Liver (tissue), 9 donors: ENCODE results near the gene PLA2G4E. TPM values are rescaled to one million over a fixed set of nuclear protein-coding genes. Genes with fewer than 3 reads are reported as not detected.

Experiments
- DNase-seq: peaks from one replicate; pipeline ENCODE4 v3.0.0-alpha.2; 2017; ENCODE audit warnings: low spot score
- H3K27ac ChIP-seq, 2 donors: one replicate each; pipeline ENCODE4 v1.7.0; 2013; ENCODE audit warnings: inconsistent platforms in 2 of 2, low read length in 2 of 2, control low read depth in 1 of 2, low read depth in 1 of 2, mild to moderate bottlenecking in 1 of 2
- H3K27me3 ChIP-seq, 4 donors: one replicate each; pipeline versions ENCODE4 v1.6.1 to v1.7.0; 2013; ENCODE audit warnings: low read length in 3 of 4, inconsistent platforms in 1 of 4, mild to moderate bottlenecking in 1 of 4, moderate library complexity in 1 of 4; ENCODE audit not compliant: control insufficient read depth in 4 of 4, insufficient read depth in 4 of 4
- H3K36me3 ChIP-seq, 4 donors: one replicate each; pipeline versions ENCODE4 v1.6.1 to v1.7.0; 2013; ENCODE audit warnings: low read length in 3 of 4, mild to moderate bottlenecking in 3 of 4, low read depth in 1 of 4, moderate library complexity in 1 of 4; ENCODE audit not compliant: control insufficient read depth in 4 of 4, insufficient read depth in 3 of 4
- H3K4me1 ChIP-seq, 4 donors: one replicate each; pipeline versions ENCODE4 v1.6.1 to v1.7.0; 2013; ENCODE audit warnings: low read length in 3 of 4, mild to moderate bottlenecking in 3 of 4, moderate library complexity in 1 of 4; ENCODE audit not compliant: control insufficient read depth in 4 of 4, insufficient read depth in 4 of 4
- H3K4me3 ChIP-seq, 3 donors: one replicate each; pipeline versions ENCODE4 v1.6.1 to v1.7.0; 2013; ENCODE audit warnings: low read length in 3 of 3, control low read depth in 1 of 3, low read depth in 1 of 3, mild to moderate bottlenecking in 1 of 3
- H3K9ac ChIP-seq, 2 donors: one replicate each; pipeline ENCODE4 v1.7.0; 2013; ENCODE audit warnings: low read length in 2 of 2, mild to moderate bottlenecking in 2 of 2, moderate library complexity in 2 of 2, control low read depth in 1 of 2, low read depth in 1 of 2
- H3K9me3 ChIP-seq, 4 donors: one replicate each; pipeline versions ENCODE4 v1.6.1 to v1.7.0; 2013; ENCODE audit warnings: low read length in 3 of 4; ENCODE audit not compliant: control insufficient read depth in 4 of 4
- ATF3 ChIP-seq: IDR thresholded peaks from 2 replicates; pipeline ENCODE4 v1.6.1; 2016; ENCODE audit warnings: antibody characterized with exemption
- CTCF ChIP-seq: fragments of 150-350 bp; IDR thresholded peaks from 2 replicates; pipeline ENCODE4 v1.5.1; 2017; ENCODE audit warnings: improper control_type of control experiment, low read depth, low read length; ENCODE audit not compliant: missing input control
- EGR1 ChIP-seq, 2 donors: IDR thresholded peaks; 2 replicates each; pipeline ENCODE4 v1.6.1; 2016 to 2018; ENCODE audit warnings: antibody characterized with exemption in 2 of 2, low read depth in 2 of 2
- FOXA1 ChIP-seq: IDR thresholded peaks from 2 replicates; pipeline ENCODE4 v1.6.1; 2016; ENCODE audit warnings: antibody characterized with exemption
- FOXA2 ChIP-seq: IDR thresholded peaks from 2 replicates; pipeline ENCODE4 v1.6.1; 2016; ENCODE audit warnings: antibody characterized with exemption
- GABPA ChIP-seq, 2 donors: IDR thresholded peaks in 1 of 2; conservative IDR thresholded peaks in 1 of 2; 2 replicates each; pipeline ENCODE4 v1.6.1; 2016; ENCODE audit warnings: antibody characterized with exemption in 2 of 2, mild to moderate bottlenecking in 1 of 2, moderate library complexity in 1 of 2
- HNF4A ChIP-seq, 2 donors: conservative IDR thresholded peaks; 2 replicates each; pipeline ENCODE4 v1.6.1; 2016; ENCODE audit warnings: antibody characterized with exemption in 2 of 2, mild to moderate bottlenecking in 2 of 2
- HNF4G ChIP-seq: IDR thresholded peaks from 2 replicates; pipeline ENCODE4 v1.6.1; 2016; ENCODE audit warnings: antibody characterized with exemption
- JUND ChIP-seq, 2 donors: IDR thresholded peaks; 2 replicates each; pipeline ENCODE4 v1.6.1; 2016; ENCODE audit warnings: antibody characterized with exemption in 2 of 2
- NR2F2 ChIP-seq: IDR thresholded peaks from 2 replicates; pipeline ENCODE4 v1.6.1; 2016; ENCODE audit warnings: antibody characterized with exemption
- RAD21 ChIP-seq, 2 donors: IDR thresholded peaks; 2 replicates each; pipeline ENCODE4 v1.6.1; 2016; ENCODE audit warnings: antibody characterized with exemption in 2 of 2, mild to moderate bottlenecking in 2 of 2
- REST ChIP-seq: IDR thresholded peaks from 2 replicates; pipeline ENCODE4 v1.6.1; 2016; ENCODE audit warnings: antibody characterized with exemption, mild to moderate bottlenecking
- RXRA ChIP-seq, 2 donors: IDR thresholded peaks; 2 replicates each; pipeline ENCODE4 v1.6.1; 2017 to 2018; ENCODE audit warnings: antibody characterized with exemption in 2 of 2, mild to moderate bottlenecking in 1 of 2
- SP1 ChIP-seq: IDR thresholded peaks from 2 replicates; pipeline ENCODE4 v1.6.1; 2018; ENCODE audit warnings: antibody characterized with exemption, mild to moderate bottlenecking
- TAF1 ChIP-seq: conservative IDR thresholded peaks from 2 replicates; pipeline ENCODE4 v1.6.1; 2016; ENCODE audit warnings: antibody characterized with exemption, mild to moderate bottlenecking
- YY1 ChIP-seq: IDR thresholded peaks from 2 replicates; pipeline ENCODE4 v1.6.1; 2016; ENCODE audit warnings: antibody characterized with exemption, mild to moderate bottlenecking
- WGBS: extraction: QIAGEN DNeasy Blood & Tissue Kit; methylation state at CpG from one replicate; pipeline ENCODE4 v1.1.7; 2013; 5-methylcytosine and 5-hydroxymethylcytosine counted together
- polyA plus RNA-seq, 2 donors: library from polyadenylated mRNA; stranded (reverse) in 1 of 2; unstranded in 1 of 2; fragments of 200-250 nt in 1 of 2; fragments of >200 nt in 1 of 2; fragmentation: Nextera tagmentation in 1 of 2; extraction: Ambion mirVana in 1 of 2; gene quantifications; one replicate each; pipeline versions ENCODE4 v1.2.1 to v1.2.3, GENCODE V29; 2013 to 2015
- total RNA-seq, 2 donors: library from RNA; depleted of rRNA; stranded (reverse); fragments of >200 nt; gene quantifications; one replicate each; pipeline ENCODE4 v1.2.3, GENCODE V29; 2014
- TF ChIP-seq, protein P1 (sequence below): IDR thresholded peaks from 2 replicates; pipeline ENCODE4 v1.6.1; 2016; ENCODE audit warnings: antibody characterized with exemption
- TF ChIP-seq, protein P2 (sequence below): IDR thresholded peaks from 2 replicates; pipeline ENCODE4 v1.6.1; 2016; ENCODE audit warnings: antibody characterized with exemption
- donor health status: healthy.
- donor health status: healthy.
- donor health status: healthy.
- donor health status: healthy.
- donor health status: healthy.

The PLA2G4E gene
- total and polyA plus RNA-seq, 4 donors, result not detected

DNA sequence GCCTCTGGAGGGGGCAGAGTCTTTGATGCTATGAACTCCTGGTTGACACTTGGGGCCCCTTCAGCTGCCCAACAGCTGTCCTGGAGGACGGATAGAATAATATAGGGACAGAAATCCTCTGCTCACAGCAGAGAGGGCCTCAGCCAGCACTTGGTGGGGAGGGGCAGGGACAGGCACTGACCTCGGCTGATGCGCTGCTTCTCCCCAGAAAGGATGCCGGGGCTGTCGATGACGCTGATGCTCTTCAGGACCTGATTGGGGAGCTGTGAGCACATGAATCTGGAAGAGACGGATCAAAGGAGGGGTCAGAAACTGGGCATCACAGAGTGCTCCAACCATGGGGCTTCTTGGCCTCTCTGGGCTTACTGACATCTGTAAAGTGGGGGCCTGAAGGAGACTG is 78.0 kb downstream of the PLA2G4E start:
- Histone ChIP-seq H3K9me3 (no peaks in the 10 kb centered on the region), H3K27ac (no peak overlapping the region), H3K36me3 (peaks cover 5 to 16% (median 8%) of the 10 kb centered on the region in 4 donors), H3K27me3 (no peaks in the 10 kb centered on the region), H3K4me3 (no peak overlapping the region), H3K9ac (no peak overlapping the region), H3K4me1 (no peaks in the 10 kb centered on the region)
- 85% methylated on average over 7 of the region's 7 CpGs for WGBS
- no peak for TF ChIP-seq TAF1
- TF ChIP-seq, protein P1, sequence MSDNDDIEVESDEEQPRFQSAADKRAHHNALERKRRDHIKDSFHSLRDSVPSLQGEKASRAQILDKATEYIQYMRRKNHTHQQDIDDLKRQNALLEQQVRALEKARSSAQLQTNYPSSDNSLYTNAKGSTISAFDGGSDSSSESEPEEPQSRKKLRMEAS, result no peak
- TF ChIP-seq SP1, result no peak
- no peak for TF ChIP-seq FOXA2
- no peak for TF ChIP-seq RXRA (IDR thresholded peaks at IDR 0.05)
- TF ChIP-seq JUND (IDR thresholded peaks at IDR 0.05), result no peak
- no peak for TF ChIP-seq RAD21 (IDR thresholded peaks at IDR 0.05)
- no peak for TF ChIP-seq HNF4G
- no peak for TF ChIP-seq REST
- no peak for TF ChIP-seq FOXA1
- no peak for TF ChIP-seq NR2F2
- TF ChIP-seq EGR1 (IDR thresholded peaks at IDR 0.05; ENCODE audit: low read depth in 2 of 2), result no peak
- no peak for TF ChIP-seq ATF3
- TF ChIP-seq GABPA (IDR thresholded peaks at IDR 0.05 in 1 of 2, conservative IDR thresholded peaks at IDR 0.05 in 1 of 2), result no peak
- TF ChIP-seq YY1, result no peak
- TF ChIP-seq HNF4A (conservative IDR thresholded peaks at IDR 0.05), result no peak
- TF ChIP-seq CTCF, result no peak
- no peak for DNase-seq

GRCh38 chr15:41941644-41942415 is 79.0 kb downstream of the PLA2G4E start:
- WGBS, result 93% methylated on average over 22 of the region's 22 CpGs
- H3K36me3 ChIP-seq, result peaks cover 5 to 16% (median 8%) of the 10 kb centered on the region in 4 donors
- TF ChIP-seq RAD21 (IDR thresholded peaks at IDR 0.05), result no peak
- TF ChIP-seq TAF1, result no peak
- TF ChIP-seq JUND (IDR thresholded peaks at IDR 0.05), result no peak
- no peak for TF ChIP-seq EGR1 (IDR thresholded peaks at IDR 0.05; ENCODE audit: low read depth in 2 of 2)
- TF ChIP-seq FOXA1, result no peak
- TF ChIP-seq RXRA (IDR thresholded peaks at IDR 0.05), result no peak
- TF ChIP-seq, protein P1, result no peak
- TF ChIP-seq FOXA2, result no peak
- TF ChIP-seq HNF4A (conservative IDR thresholded peaks at IDR 0.05), result no peak
- TF ChIP-seq CTCF, result no peak
- no peak for TF ChIP-seq ATF3
- TF ChIP-seq YY1, result no peak
- no peak for TF ChIP-seq NR2F2
- TF ChIP-seq SP1, result no peak
- no peak for TF ChIP-seq HNF4G
- no peak for TF ChIP-seq GABPA (IDR thresholded peaks at IDR 0.05 in 1 of 2, conservative IDR thresholded peaks at IDR 0.05 in 1 of 2)
- TF ChIP-seq, protein P2, sequence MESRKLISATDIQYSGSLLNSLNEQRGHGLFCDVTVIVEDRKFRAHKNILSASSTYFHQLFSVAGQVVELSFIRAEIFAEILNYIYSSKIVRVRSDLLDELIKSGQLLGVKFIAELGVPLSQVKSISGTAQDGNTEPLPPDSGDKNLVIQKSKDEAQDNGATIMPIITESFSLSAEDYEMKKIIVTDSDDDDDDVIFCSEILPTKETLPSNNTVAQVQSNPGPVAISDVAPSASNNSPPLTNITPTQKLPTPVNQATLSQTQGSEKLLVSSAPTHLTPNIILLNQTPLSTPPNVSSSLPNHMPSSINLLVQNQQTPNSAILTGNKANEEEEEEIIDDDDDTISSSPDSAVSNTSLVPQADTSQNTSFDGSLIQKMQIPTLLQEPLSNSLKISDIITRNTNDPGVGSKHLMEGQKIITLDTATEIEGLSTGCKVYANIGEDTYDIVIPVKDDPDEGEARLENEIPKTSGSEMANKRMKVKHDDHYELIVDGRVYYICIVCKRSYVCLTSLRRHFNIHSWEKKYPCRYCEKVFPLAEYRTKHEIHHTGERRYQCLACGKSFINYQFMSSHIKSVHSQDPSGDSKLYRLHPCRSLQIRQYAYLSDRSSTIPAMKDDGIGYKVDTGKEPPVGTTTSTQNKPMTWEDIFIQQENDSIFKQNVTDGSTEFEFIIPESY, result no peak

More at GRCh38 chr15:41941644-41942415, 79.0 kb downstream of the PLA2G4E start:
- no peak for DNase-seq
- no peak overlapping the region for H3K9ac ChIP-seq
- H3K27ac ChIP-seq, result no peak overlapping the region
- H3K4me3 ChIP-seq, result no peak overlapping the region
- no peaks in the 10 kb centered on the region for H3K27me3 ChIP-seq
- H3K4me1 ChIP-seq, result no peaks in the 10 kb centered on the region
- no peaks in the 10 kb centered on the region for H3K9me3 ChIP-seq
